ENCODE results near the gene CAMTA1. TPM values are rescaled to one million over a fixed set of nuclear protein-coding genes. Genes with fewer than 3 reads are reported as not detected.

The CAMTA1 gene
- total and polyA plus RNA-seq, 8 donors: 42.8 to 213 (median 118) TPM

GRCh38 chr1:6914706-6915105, 129.5 kb downstream of the CAMTA1 start:
- Histone ChIP-seq H3K9me3 (peaks cover 0 to 7% (median 3%) of the 10 kb centered on the region in 4 donors), H3K27ac (no peak overlapping the region), H3K36me3 (no peaks in the 10 kb centered on the region), H3K4me1 (no peaks in the 10 kb centered on the region), H3K4me3 (no peak overlapping the region), H3K27me3 (peaks cover 0 to 50% (median 0%) of the 10 kb centered on the region in 3 donors)
- DNase-seq: no peak
- no peak for TF ChIP-seq EP300 (IDR thresholded peaks at IDR 0.05)
- TF ChIP-seq POLR2A (IDR thresholded peaks at IDR 0.05): no peak
- TF ChIP-seq POLR2AphosphoS5 (IDR thresholded peaks at IDR 0.05): no peak
- no peak for TF ChIP-seq CTCF (IDR thresholded peaks at IDR 0.05)
- WGBS, 5 donors: 68 to 79% (median 73%) methylated on average over 9 of the region's 9 CpGs
- intact Hi-C loops (cut with DNase I; ENCODE audit: low total_unique reads): no loop called here

GRCh38 chr1:6915999-6916565, 130.8 kb downstream of the CAMTA1 start:
- H3K4me3 ChIP-seq: no peak overlapping the region
- no peak overlapping the region for H3K27ac ChIP-seq
- TF ChIP-seq POLR2A (IDR thresholded peaks at IDR 0.05): no peak
- TF ChIP-seq EP300 (IDR thresholded peaks at IDR 0.05): no peak
- TF ChIP-seq POLR2AphosphoS5 (IDR thresholded peaks at IDR 0.05): no peak
- no peak for TF ChIP-seq CTCF (IDR thresholded peaks at IDR 0.05)
- no peak for DNase-seq
- no peaks in the 10 kb centered on the region for H3K36me3 ChIP-seq
- WGBS, 5 donors: 75 to 82% (median 79%) methylated on average over 17 of the region's 17 CpGs
- intact Hi-C loops (cut with DNase I; ENCODE audit: low total_unique reads): no loop called here
- H3K9me3 ChIP-seq: peaks cover 0 to 11% (median 4%) of the 10 kb centered on the region in 4 donors
- peaks cover 0 to 41% (median 0%) of the 10 kb centered on the region in 3 donors for H3K27me3 ChIP-seq
- H3K4me1 ChIP-seq: no peaks in the 10 kb centered on the region

GRCh38 chr1:6917067-6917466, 131.8 kb downstream of the CAMTA1 start:
- WGBS, 5 donors: 46 to 64% (median 48%) methylated on average over 4 of the region's 4 CpGs
- no peak for DNase-seq
- Histone ChIP-seq H3K27ac (no peak overlapping the region), H3K27me3 (peaks cover 0 to 36% (median 0%) of the 10 kb centered on the region in 3 donors), H3K9me3 (peaks cover 0 to 12% (median 4%) of the 10 kb centered on the region in 4 donors), H3K4me1 (peaks cover 0 to 3% (median 0%) of the 10 kb centered on the region in 4 donors), H3K4me3 (no peak overlapping the region), H3K36me3 (no peaks in the 10 kb centered on the region)
- intact Hi-C loops (cut with DNase I; ENCODE audit: low total_unique reads): no loop called here
- no peak for TF ChIP-seq CTCF (IDR thresholded peaks at IDR 0.05)
- TF ChIP-seq POLR2A (IDR thresholded peaks at IDR 0.05): no peak
- TF ChIP-seq EP300 (IDR thresholded peaks at IDR 0.05): no peak
- TF ChIP-seq POLR2AphosphoS5 (IDR thresholded peaks at IDR 0.05): no peak

- peaks cover 0 to 25% (median 0%) of the 10 kb centered on the region in 3 donors for H3K27me3 ChIP-seq
- H3K4me1 ChIP-seq: peaks cover 0 to 15% (median 3%) of the 10 kb centered on the region in 4 donors
- no peak overlapping the region for H3K27ac ChIP-seq
- no peak overlapping the region for H3K4me3 ChIP-seq
- TF ChIP-seq POLR2AphosphoS5 (IDR thresholded peaks at IDR 0.05) (no peak), POLR2A (IDR thresholded peaks at IDR 0.05) (no peak)
- no peaks in the 10 kb centered on the region for H3K36me3 ChIP-seq
- intact Hi-C loops (cut with DNase I; ENCODE audit: low total_unique reads): no loop called here
- H3K9me3 ChIP-seq: peaks cover 0 to 12% (median 3%) of the 10 kb centered on the region in 4 donors
- DNase-seq: peak in 1 of 2 donors; percentile 23
- 66 to 86% (median 82%) methylated on average over 12 to 13 of the region's 13 CpGs for WGBS, 5 donors
Measured at GRCh38 chr1:6918186-6918924, 133.1 kb downstream of the CAMTA1 start.

All from stomach (tissue), 9 donors.